Progenitor cell of endocrine pancreas (in vitro differentiated cells): ENCODE results near the gene LARP1. TPM values are rescaled to one million over a fixed set of nuclear protein-coding genes. Genes with fewer than 3 reads are reported as not detected.

Experiments
- DNase-seq: peaks from one replicate; pipeline ENCODE4 v3.0.0; 2021; ENCODE audit warnings: low spot score; ENCODE audit not compliant: unreplicated experiment
- H3K27ac Mint-ChIP-seq: 2 replicates; pipeline ENCODE4 v1.8.0; 2021; ENCODE audit warnings: mild to moderate bottlenecking, moderate library complexity, mixed read lengths
- H3K27me3 Mint-ChIP-seq: 2 replicates; pipeline ENCODE4 v1.8.0; 2021; ENCODE audit warnings: mixed read lengths
- H3K36me3 Mint-ChIP-seq: 2 replicates; pipeline ENCODE4 v1.8.0; 2022; ENCODE audit warnings: mixed read lengths; ENCODE audit not compliant: insufficient read depth
- H3K4me1 Mint-ChIP-seq: 2 replicates; pipeline ENCODE4 v1.8.0; 2021; ENCODE audit warnings: low read depth, mixed read lengths
- H3K4me3 Mint-ChIP-seq: 2 replicates; pipeline ENCODE4 v1.8.0; 2021; ENCODE audit warnings: low read depth, mild to moderate bottlenecking, moderate library complexity, mixed read lengths
- H3K9me3 Mint-ChIP-seq: 2 replicates; pipeline ENCODE4 v1.8.0; 2021; ENCODE audit warnings: low read depth, mixed read lengths
- CTCF ChIP-seq: fragments of 200-600 bp; sonication (generic); IDR thresholded peaks from one replicate; pipeline ENCODE4 v1.5.0; 2021; ENCODE audit warnings: antibody characterized with exemption, mild to moderate bottlenecking; ENCODE audit not compliant: unreplicated experiment
- total RNA-seq: library from RNA; stranded (reverse); gene quantifications from 2 replicates; pipeline ENCODE4 v1.2.1, GENCODE V29; 2021

The LARP1 gene
- total RNA-seq, 1 donor from 2014 or later: 225 TPM

GRCh38 chr5:154782326-154782725, 27.1 kb downstream of the LARP1 start:
- no peak for TF ChIP-seq CTCF
- Mint-ChIP-seq H3K27ac (no peak overlapping the region), H3K4me3 (no peak overlapping the region), H3K27me3 (no peaks in the 10 kb centered on the region), H3K4me1 (peaks cover 33% of the 10 kb centered on the region), H3K9me3 (no peaks in the 10 kb centered on the region), H3K36me3 (no peaks in the 10 kb centered on the region)
- DNase-seq: no peak

- peak overlapping the region; percentile 29 for H3K27ac Mint-ChIP-seq
- no peaks in the 10 kb centered on the region for H3K27me3 Mint-ChIP-seq
- H3K4me3 Mint-ChIP-seq: no peak overlapping the region
- no peaks in the 10 kb centered on the region for H3K9me3 Mint-ChIP-seq
- H3K36me3 Mint-ChIP-seq: no peaks in the 10 kb centered on the region
- TF ChIP-seq CTCF: no peak
- DNase-seq: no peak
- peaks cover 37% of the 10 kb centered on the region for H3K4me1 Mint-ChIP-seq
Measured at GRCh38 chr5:154782812-154783592, 27.8 kb downstream of the LARP1 start.

GRCh38 chr5:154783774-154784460, 28.7 kb downstream of the LARP1 start:
- Mint-ChIP-seq H3K4me3 (no peak overlapping the region), H3K36me3 (no peaks in the 10 kb centered on the region), H3K9me3 (no peaks in the 10 kb centered on the region), H3K27ac (peak overlapping the region; percentile 69), H3K27me3 (no peaks in the 10 kb centered on the region), H3K4me1 (peaks cover 38% of the 10 kb centered on the region)
- DNase-seq: no peak
- no peak for TF ChIP-seq CTCF

- TF ChIP-seq CTCF: no peak
- Mint-ChIP-seq H3K27me3 (no peaks in the 10 kb centered on the region), H3K36me3 (no peaks in the 10 kb centered on the region), H3K4me3 (no peak overlapping the region), H3K4me1 (peaks cover 38% of the 10 kb centered on the region), H3K9me3 (no peaks in the 10 kb centered on the region), H3K27ac (peak overlapping the region; percentile 5)
- DNase-seq: no peak
Measured at GRCh38 chr5:154784856-154785255, 29.7 kb downstream of the LARP1 start.

- DNase-seq: no peak
- no peak overlapping the region for H3K4me3 Mint-ChIP-seq
- peaks cover 38% of the 10 kb centered on the region for H3K4me1 Mint-ChIP-seq
- TF ChIP-seq CTCF: no peak
- no peaks in the 10 kb centered on the region for H3K9me3 Mint-ChIP-seq
- no peaks in the 10 kb centered on the region for H3K27me3 Mint-ChIP-seq
- no peak overlapping the region for H3K27ac Mint-ChIP-seq
- no peaks in the 10 kb centered on the region for H3K36me3 Mint-ChIP-seq
Measured at GRCh38 chr5:154786414-154786813, 31.2 kb downstream of the LARP1 start.
